Activated naive CD8-positive, alpha-beta T cell treated with anti-CD3 and anti-CD28 coated beads, Interleukin-2, amount 50 U/mL, for 24 hours (primary cell): ENCODE data around the gene TMTC2.

Source experiments
- ATAC-seq: fragments of 150-1000 bp; cut with Tn5 transposase; one replicate; pipeline ENCODE4 v1.10.0; 2021
- DNase-seq: peaks from one replicate; pipeline ENCODE4 v3.0.0; 2021
- H3K27ac Mint-ChIP-seq: one replicate; pipeline ENCODE4 v1.8.0; 2021; ENCODE audit warnings: mild to moderate bottlenecking, mixed read lengths
- H3K27me3 Mint-ChIP-seq: one replicate; pipeline ENCODE4 v1.8.0; 2021; ENCODE audit warnings: mixed read lengths
- H3K36me3 Mint-ChIP-seq: one replicate; pipeline ENCODE4 v1.8.0; 2021; ENCODE audit warnings: low read depth, mixed read lengths
- H3K4me1 Mint-ChIP-seq: one replicate; pipeline ENCODE4 v1.8.0; 2021; ENCODE audit warnings: mixed read lengths
- H3K4me3 Mint-ChIP-seq: one replicate; pipeline ENCODE4 v1.8.0; 2021; ENCODE audit warnings: mild to moderate bottlenecking, moderate library complexity, mixed read lengths
- H3K9me3 Mint-ChIP-seq: one replicate; pipeline ENCODE4 v1.8.0; 2021; ENCODE audit warnings: mixed read lengths

TMTC2 gene

DNA sequence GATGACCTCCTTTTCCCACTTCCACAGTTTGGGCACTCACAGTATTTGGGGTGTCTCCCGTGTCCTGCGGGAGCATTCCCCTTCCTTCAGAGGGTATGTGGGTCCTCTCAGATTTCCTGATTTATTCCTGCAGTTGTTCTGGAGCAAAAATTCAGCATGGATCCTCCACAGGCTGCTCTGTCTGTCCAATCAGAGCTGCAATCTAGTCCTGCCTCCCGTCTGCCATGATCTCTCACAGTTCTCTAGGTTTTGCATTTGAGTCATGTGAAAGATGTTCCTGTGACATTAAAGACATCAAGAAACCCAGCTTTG is 435.9 kb downstream of the TMTC2 start:
- H3K27me3 Mint-ChIP-seq, result no peaks in the 10 kb centered on the region
- H3K9me3 Mint-ChIP-seq, result peaks cover 11% of the 10 kb centered on the region
- ATAC-seq, result no peak
- H3K4me1 Mint-ChIP-seq, result no peaks in the 10 kb centered on the region
- H3K36me3 Mint-ChIP-seq, result no peaks in the 10 kb centered on the region
- DNase-seq, result no peak
- H3K4me3 Mint-ChIP-seq, result no peak overlapping the region
- no peak overlapping the region for H3K27ac Mint-ChIP-seq

DNA sequence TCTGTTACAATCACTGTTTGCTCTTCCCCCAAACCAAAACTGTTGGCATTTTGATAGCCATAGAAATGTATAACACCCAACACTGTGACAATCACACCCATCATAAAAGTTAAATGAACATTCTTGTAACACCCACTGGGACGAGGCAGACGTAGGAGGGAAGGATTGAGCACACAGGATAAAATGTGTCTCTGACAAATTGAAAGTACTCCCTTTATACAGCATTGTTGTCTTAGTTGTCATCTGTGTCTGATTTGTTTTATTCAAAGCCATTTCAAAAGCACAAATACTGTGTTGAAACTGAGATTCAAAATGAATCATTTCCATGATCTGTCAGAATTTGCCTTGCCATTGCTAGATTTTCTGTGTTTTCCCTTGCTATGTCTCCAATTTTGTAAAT is 436.3 kb downstream of the TMTC2 start:
- ATAC-seq (no peak), DNase-seq (no peak)
- H3K4me1 Mint-ChIP-seq, result no peaks in the 10 kb centered on the region
- H3K4me3 Mint-ChIP-seq, result no peak overlapping the region
- no peaks in the 10 kb centered on the region for H3K27me3 Mint-ChIP-seq
- no peak overlapping the region for H3K27ac Mint-ChIP-seq
- no peaks in the 10 kb centered on the region for H3K36me3 Mint-ChIP-seq
- peaks cover 11% of the 10 kb centered on the region for H3K9me3 Mint-ChIP-seq

DNA sequence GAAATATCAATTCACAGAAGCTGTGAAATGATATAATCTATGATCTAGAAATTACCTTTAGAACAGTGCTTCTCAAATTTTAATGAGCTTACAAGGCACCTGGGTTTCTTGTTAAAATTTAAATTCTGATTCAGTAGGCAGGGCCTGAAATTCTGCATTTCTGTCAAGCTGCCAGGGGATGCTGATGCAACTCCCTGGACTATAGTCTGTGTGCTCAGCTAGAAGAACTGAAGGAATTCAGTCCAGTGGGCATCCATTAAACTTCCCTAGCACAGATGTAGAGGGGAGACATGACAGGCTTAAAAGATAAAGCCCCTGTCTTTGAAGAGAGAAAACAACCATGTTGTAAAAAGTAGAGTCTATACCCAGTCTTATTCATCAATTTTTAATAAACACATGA is 441.8 kb downstream of the TMTC2 start:
- Mint-ChIP-seq H3K4me3 (no peak overlapping the region), H3K4me1 (no peaks in the 10 kb centered on the region), H3K27me3 (no peaks in the 10 kb centered on the region), H3K27ac (no peak overlapping the region), H3K9me3 (no peaks in the 10 kb centered on the region), H3K36me3 (no peaks in the 10 kb centered on the region)
- ATAC-seq (no peak), DNase-seq (no peak)

DNA sequence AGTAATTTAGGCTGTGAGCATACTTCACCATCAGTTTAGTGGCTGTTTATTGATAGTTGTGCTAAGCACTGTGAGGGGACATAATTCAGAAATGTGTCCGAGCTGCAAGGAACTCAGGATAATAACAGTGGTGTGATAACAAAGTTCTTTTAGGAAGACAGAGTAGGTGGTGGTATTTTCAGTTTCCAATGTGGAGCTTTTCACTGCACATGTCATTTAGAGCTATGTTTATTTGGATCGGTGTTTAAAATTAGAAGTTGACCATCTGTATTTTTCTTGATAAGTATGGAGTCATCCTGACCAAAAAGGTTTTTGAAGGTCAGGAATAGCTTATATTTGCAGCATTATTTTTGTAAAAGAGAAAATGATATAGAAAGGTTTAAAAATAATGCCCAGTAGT is 443.5 kb downstream of the TMTC2 start:
- ATAC-seq, result no peak

DNA sequence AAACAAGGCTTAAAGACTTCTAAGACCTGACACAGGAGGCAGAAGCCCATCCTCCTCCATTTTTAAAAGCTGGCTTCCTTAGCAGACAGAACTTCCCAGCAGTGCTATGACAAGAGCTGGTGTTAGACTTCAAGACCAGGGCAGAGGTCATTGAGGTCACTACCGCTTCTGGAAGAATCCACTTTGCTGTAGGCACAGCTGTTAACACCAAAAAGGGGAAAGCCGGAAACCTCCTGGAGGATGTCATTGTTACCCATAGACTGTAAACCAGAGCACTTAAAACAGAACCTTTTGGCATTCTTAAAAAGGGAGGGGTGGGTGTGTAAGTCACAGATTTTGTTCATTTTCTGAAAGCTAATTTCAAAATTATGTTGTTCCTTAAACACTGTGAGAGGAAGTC is 445.7 kb downstream of the TMTC2 start:
- no peak for ATAC-seq
- no peaks in the 10 kb centered on the region for H3K36me3 Mint-ChIP-seq
- no peaks in the 10 kb centered on the region for H3K4me1 Mint-ChIP-seq
- no peaks in the 10 kb centered on the region for H3K9me3 Mint-ChIP-seq
- DNase-seq, result no peak
- no peak overlapping the region for H3K4me3 Mint-ChIP-seq
- no peaks in the 10 kb centered on the region for H3K27me3 Mint-ChIP-seq
- no peak overlapping the region for H3K27ac Mint-ChIP-seq

More for the DNA sequence above, 443.5 kb downstream of the TMTC2 start:
- Mint-ChIP-seq H3K27me3 (no peaks in the 10 kb centered on the region), H3K9me3 (no peaks in the 10 kb centered on the region), H3K4me3 (no peak overlapping the region), H3K4me1 (no peaks in the 10 kb centered on the region), H3K27ac (no peak overlapping the region), H3K36me3 (no peaks in the 10 kb centered on the region)
- no peak for DNase-seq

DNA sequence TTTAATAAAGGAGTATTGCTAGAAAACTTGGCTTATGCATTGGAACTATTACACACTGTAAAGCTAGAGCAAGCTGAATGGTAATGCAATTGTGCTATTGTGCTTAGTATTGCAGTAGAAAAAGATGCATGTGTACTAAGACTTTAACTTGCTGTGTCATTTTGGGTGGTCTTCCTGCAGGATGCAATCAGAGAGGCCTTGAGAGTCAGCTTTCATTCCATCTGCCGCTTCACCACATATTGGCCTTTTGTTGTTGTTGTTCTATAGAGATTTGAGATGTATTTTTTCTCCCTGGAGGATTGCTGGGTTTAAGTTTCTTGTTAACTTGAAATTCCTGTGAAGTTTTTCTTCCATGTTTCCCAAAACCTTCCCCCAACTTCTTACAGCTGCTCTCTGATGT is 449.7 kb downstream of the TMTC2 start:
- no peak for DNase-seq
- H3K27me3 Mint-ChIP-seq, result no peaks in the 10 kb centered on the region
- H3K9me3 Mint-ChIP-seq, result no peaks in the 10 kb centered on the region
- no peak overlapping the region for H3K4me3 Mint-ChIP-seq
- H3K4me1 Mint-ChIP-seq, result no peaks in the 10 kb centered on the region
- no peak overlapping the region for H3K27ac Mint-ChIP-seq
- no peak for ATAC-seq
- H3K36me3 Mint-ChIP-seq, result no peaks in the 10 kb centered on the region

DNA sequence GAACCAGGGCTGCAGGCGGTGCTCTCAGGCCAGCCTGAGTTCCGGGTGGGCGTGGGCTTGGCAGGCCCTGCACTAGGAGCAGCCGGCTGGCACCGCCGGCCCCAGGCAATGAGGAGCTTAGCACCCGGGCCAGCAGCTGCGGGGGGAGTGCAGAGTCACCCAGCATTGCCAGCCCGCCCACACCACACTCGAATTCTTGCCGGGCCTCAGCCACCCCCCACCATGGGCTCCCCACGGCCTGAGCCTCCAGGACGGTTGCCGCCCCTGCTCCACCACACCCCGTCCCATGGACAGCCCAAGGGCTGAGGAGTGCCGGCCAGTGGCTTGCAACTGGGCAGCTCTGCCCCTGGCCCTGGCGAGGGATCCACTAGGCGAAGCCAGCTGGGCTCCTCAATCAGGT is 453.4 kb downstream of the TMTC2 start:
- Mint-ChIP-seq H3K36me3 (no peaks in the 10 kb centered on the region), H3K4me3 (no peak overlapping the region), H3K4me1 (no peaks in the 10 kb centered on the region), H3K27ac (no peak overlapping the region), H3K9me3 (no peaks in the 10 kb centered on the region), H3K27me3 (no peaks in the 10 kb centered on the region)
- DNase-seq, result no peak
- ATAC-seq, result no peak

DNA sequence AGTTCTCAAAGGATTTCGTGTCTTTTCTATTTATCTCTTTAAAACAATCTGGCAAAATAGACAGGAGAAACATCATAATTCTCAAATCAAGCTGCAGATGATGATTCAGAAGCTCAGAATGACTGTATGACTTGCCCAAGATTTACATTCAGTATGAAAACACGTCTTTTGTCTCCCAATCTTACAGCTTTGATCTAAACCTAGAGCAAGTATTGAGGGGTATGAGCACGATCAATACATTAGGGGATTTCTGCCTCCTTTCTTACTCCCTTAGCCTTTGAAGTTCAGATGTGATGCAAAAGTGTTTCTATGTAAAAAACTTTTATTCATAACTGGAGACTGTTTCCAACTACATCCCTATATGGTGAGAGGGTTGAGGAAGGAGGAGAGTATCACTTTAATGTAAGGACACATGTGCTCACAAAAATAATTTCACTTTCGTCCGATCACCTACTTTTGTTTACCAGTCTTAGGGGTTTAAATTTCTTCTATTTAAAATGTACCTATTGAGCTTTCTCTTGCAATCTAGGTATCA is 454.8 kb downstream of the TMTC2 start:
- no peak for ATAC-seq
- Mint-ChIP-seq H3K27me3 (no peaks in the 10 kb centered on the region), H3K9me3 (no peaks in the 10 kb centered on the region), H3K4me1 (no peaks in the 10 kb centered on the region), H3K4me3 (no peak overlapping the region), H3K27ac (no peak overlapping the region), H3K36me3 (no peaks in the 10 kb centered on the region)
- no peak for DNase-seq

DNA sequence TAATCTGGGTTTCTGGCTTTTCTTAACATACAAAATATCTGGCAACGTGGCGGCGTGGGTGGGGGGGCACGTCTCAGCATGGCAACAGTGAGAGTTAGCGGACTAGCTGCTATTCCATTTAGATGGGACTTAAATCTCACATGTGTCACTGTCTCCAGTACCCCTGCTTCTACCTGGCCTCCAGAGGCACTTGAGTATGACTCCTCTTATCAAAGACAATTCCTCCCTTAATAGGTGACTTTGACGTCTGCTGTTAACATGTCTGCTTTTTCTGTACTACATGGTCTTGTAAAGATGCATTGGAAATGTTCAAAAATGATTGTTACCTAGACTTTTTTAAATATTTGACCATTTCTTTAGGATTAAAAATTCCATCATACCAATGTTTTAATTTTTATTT is 456.2 kb downstream of the TMTC2 start:
- Mint-ChIP-seq H3K4me3 (no peak overlapping the region), H3K36me3 (no peaks in the 10 kb centered on the region), H3K9me3 (no peaks in the 10 kb centered on the region), H3K27ac (no peak overlapping the region), H3K4me1 (no peaks in the 10 kb centered on the region), H3K27me3 (no peaks in the 10 kb centered on the region)
- DNase-seq (no peak), ATAC-seq (no peak)

DNA sequence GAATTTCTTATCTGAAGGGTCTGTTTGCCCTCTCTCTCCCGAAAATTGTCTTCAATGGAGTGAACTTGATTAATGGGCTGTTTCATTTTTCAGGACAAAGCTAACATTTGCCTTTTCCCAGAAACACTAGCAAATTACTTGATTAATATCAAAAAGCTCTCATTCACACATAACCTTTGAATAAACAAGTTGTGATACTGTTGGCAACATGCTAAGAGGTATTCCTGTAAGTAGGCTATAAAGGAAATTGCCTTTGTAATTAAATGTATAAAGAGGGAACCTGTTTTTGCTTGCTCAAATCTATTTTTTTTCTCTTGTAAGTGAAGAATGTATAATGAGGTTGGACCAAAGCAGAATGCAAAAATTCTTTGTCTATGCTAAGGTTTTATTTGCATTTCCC is 457.2 kb downstream of the TMTC2 start:
- Mint-ChIP-seq H3K4me1 (no peaks in the 10 kb centered on the region), H3K36me3 (no peaks in the 10 kb centered on the region), H3K9me3 (no peaks in the 10 kb centered on the region), H3K27ac (no peak overlapping the region), H3K4me3 (no peak overlapping the region), H3K27me3 (no peaks in the 10 kb centered on the region)
- DNase-seq, result no peak
- ATAC-seq, result no peak

DNA sequence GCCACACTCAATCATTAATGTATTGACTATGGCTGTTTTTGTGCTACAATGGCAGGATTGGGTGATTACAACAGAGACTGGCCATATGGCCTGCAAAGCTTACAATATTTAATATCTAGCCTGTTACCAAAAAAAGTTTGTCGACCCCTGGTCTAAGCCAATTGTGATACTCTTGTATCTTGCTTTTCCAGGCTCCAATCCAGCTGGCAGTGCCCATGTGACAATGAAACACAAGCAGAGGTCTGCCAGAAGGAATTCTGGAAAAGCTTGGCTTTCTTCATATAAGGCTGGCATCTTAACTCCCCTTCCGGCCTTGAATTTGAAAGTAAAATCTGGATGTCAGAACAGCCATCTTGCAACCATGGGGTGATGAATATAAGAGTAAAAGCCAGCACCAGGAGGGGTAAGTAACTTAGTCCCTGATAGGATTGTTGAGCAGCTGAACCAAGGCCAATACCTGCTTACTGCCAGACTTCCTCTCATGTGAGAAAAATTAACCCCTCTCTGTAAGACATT is 458.7 kb downstream of the TMTC2 start:
- no peak for DNase-seq
- H3K9me3 Mint-ChIP-seq, result no peaks in the 10 kb centered on the region
- no peak overlapping the region for H3K4me3 Mint-ChIP-seq

DNA sequence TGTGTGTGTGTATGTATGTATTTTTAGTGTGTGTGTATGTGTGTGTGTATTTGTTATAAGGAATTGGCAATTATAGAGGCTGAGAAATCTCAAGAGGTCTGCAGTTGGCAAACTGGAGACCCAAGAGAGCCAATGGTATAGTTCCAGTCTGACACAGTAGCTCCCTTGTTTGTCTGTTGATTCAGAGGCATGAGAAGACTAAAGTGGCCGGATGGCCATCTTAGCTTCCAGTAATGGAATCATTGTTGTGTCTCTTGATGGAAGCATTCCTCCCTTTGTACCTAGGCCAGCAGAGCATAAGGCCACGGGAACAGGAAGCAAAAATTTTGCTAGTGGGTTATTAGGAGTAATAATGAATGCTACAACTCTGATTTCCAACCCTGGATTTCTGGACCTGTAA is 460.6 kb downstream of the TMTC2 start:
- Mint-ChIP-seq H3K27ac (no peak overlapping the region), H3K4me1 (no peaks in the 10 kb centered on the region), H3K9me3 (no peaks in the 10 kb centered on the region), H3K4me3 (no peak overlapping the region), H3K36me3 (no peaks in the 10 kb centered on the region), H3K27me3 (no peaks in the 10 kb centered on the region)
- DNase-seq (no peak), ATAC-seq (no peak)

More for the DNA sequence above, 458.7 kb downstream of the TMTC2 start:
- Mint-ChIP-seq H3K4me1 (no peaks in the 10 kb centered on the region), H3K27me3 (no peaks in the 10 kb centered on the region), H3K36me3 (no peaks in the 10 kb centered on the region), H3K27ac (no peak overlapping the region)
- ATAC-seq, result no peak

DNA sequence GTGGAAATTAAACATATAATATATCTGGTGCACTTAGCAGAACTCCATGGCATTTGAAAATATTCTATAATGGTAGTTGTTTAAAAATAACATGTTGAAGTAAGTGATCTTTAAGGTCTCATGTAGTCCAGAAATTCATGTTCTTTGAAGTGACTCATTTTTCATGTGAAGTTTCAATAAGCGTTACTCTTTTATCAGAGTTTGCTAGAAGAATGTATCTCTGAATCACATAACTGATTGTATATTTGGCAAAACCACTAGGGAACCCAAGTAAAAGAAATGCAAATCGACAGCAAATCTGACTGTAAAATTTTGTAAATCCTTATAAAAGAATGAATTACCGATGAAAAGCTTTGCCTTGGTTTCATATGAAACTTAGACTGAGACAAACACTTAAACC is 463.3 kb downstream of the TMTC2 start:
- Mint-ChIP-seq H3K9me3 (no peaks in the 10 kb centered on the region), H3K27me3 (no peaks in the 10 kb centered on the region), H3K4me1 (no peaks in the 10 kb centered on the region), H3K36me3 (no peaks in the 10 kb centered on the region), H3K4me3 (no peak overlapping the region), H3K27ac (no peak overlapping the region)
- no peak for ATAC-seq
- DNase-seq, result no peak

DNA sequence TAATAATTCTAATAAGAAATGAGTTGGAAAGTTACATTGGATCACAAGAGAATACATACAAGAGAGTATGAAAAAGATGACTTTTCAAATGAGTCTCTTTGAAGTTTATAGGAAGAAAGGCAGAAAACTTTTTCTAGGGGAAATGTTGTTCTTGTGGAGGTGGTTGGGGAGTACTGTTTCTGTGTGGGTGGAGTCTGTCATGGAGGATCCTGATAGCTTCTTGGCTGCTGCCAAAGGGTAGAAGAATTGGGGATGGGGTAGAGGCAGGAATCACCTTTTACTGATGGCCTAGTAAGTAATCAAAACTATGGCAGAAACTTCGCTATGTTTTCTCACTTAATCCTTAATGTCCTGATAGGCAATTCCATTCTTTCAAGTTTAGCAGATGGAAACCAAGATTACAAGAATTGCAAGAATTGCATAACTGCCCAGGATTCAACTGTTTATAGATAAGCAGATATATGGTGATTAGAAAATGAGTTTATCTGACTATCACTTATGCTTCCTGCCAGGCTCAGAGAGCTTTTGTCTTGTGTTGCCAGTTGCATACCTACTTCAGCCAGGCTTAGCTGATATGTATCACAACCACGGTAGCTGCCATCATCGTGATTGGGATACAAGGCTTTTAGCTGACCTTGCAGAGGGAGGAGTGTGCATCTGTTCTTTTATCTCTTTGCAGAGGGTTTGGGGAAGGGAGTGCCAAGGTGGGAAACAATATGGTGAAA is 463.9 kb downstream of the TMTC2 start:
- H3K27me3 Mint-ChIP-seq, result no peaks in the 10 kb centered on the region
- DNase-seq (no peak), ATAC-seq (no peak)
- H3K27ac Mint-ChIP-seq, result no peak overlapping the region
- no peaks in the 10 kb centered on the region for H3K4me1 Mint-ChIP-seq
- no peaks in the 10 kb centered on the region for H3K36me3 Mint-ChIP-seq
- H3K4me3 Mint-ChIP-seq, result no peak overlapping the region
- H3K9me3 Mint-ChIP-seq, result no peaks in the 10 kb centered on the region

DNA sequence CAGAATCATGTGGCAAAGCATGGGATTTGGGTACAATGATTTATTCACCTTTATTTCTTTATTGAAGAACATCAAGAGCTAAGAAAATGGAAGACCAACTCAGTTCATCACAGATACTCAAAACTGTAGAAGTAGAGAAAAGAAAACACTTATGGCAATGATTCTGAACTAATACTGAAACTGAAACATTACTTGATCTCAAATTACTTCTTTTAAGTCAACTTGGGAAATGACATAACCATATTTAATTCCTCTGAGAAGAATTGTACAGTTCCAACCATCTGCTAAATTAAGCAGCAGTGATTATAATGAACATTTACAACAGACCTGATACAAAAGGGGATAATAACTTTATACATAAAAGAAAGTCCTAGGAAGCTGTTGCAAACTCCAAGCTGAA is 466.5 kb downstream of the TMTC2 start:
- Mint-ChIP-seq H3K4me3 (no peak overlapping the region), H3K9me3 (no peaks in the 10 kb centered on the region), H3K36me3 (no peaks in the 10 kb centered on the region), H3K27me3 (no peaks in the 10 kb centered on the region), H3K4me1 (no peaks in the 10 kb centered on the region), H3K27ac (no peak overlapping the region)
- ATAC-seq, result no peak
- no peak for DNase-seq

DNA sequence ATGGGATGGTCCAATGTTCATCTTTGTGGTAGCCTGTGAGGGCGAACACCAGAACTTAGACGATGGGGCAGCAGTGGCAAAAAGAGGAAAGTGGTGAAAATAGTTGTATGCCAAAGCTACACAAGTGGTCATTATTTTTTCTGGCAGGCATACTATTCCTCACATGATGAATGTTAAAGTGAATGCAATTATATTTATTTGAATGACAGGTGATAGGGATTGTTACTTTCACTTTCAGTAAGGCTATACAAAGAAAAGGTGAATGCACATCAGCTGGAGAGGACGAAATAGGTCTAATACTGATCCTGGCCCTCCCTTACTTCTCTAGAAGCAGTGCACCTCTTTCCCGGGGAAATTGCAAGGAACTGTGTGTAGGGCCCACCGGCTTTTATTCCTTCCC is 470.1 kb downstream of the TMTC2 start:
- Mint-ChIP-seq H3K27me3 (no peaks in the 10 kb centered on the region), H3K4me3 (no peak overlapping the region), H3K9me3 (no peaks in the 10 kb centered on the region), H3K36me3 (no peaks in the 10 kb centered on the region), H3K27ac (no peak overlapping the region), H3K4me1 (no peaks in the 10 kb centered on the region)
- ATAC-seq (no peak), DNase-seq (no peak)
